Neural cell (in vitro differentiated cells): Measurements from ENCODE around the gene TM7SF2.

ENCODE experiments used
- TAF1 ChIP-seq: IDR thresholded peaks from 2 replicates; pipeline ENCODE4 v1.6.1; 2012; ENCODE audit warnings: low read depth
- TF ChIP-seq, protein P1 (sequence below): fragments of 450-650 bp; IDR thresholded peaks from 2 replicates; pipeline ENCODE4 v1.5.1; 2014; ENCODE audit warnings: antibody characterized with exemption, mild to moderate bottlenecking, moderate library complexity; ENCODE audit not compliant: poor library complexity, severe bottlenecking

DNA sequence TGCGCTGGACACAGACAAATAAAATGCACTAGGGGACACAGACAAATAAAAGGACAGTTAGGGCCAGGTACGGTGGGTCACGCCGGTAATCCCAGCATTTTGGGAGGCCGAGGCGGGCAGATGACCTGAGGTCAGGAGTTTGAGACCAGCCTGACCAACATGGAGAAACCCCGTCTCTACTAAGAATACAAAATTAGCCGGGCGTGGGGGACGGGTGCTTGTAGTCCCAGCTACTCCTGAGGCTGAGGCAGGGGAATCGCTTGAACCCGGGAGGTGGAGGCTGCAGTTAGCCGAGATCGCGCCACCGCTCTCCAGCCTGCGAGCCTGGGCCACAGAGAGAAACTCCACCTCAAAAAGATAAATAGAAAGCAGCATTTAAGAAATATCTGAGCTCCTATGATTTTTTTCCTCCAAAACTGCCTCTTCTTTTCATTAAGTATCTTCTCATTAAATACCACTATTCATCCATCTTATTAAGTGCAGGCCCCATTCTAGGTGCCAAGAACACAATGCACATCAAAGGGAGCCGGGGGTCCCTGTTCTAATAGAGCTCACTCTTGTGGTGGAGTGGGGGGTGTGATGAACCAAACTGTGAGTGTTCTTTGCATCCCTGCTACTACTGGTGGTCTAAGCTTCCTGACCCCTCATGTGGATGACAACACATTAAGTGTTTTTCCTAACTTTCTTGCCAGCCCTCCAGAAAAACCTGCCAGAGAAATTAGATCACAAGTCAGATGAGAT is 6.6 kb downstream of the TM7SF2 start:
- TF ChIP-seq TAF1 = no peak
- TF ChIP-seq, protein P1, sequence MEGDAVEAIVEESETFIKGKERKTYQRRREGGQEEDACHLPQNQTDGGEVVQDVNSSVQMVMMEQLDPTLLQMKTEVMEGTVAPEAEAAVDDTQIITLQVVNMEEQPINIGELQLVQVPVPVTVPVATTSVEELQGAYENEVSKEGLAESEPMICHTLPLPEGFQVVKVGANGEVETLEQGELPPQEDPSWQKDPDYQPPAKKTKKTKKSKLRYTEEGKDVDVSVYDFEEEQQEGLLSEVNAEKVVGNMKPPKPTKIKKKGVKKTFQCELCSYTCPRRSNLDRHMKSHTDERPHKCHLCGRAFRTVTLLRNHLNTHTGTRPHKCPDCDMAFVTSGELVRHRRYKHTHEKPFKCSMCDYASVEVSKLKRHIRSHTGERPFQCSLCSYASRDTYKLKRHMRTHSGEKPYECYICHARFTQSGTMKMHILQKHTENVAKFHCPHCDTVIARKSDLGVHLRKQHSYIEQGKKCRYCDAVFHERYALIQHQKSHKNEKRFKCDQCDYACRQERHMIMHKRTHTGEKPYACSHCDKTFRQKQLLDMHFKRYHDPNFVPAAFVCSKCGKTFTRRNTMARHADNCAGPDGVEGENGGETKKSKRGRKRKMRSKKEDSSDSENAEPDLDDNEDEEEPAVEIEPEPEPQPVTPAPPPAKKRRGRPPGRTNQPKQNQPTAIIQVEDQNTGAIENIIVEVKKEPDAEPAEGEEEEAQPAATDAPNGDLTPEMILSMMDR = no peak
